Measurements from ENCODE around the gene STK32C. TPM values are rescaled to one million over a fixed set of nuclear protein-coding genes. Genes with fewer than 3 reads are reported as not detected.

The STK32C gene
- total RNA-seq, 8 experiments from 2014 or later = 7.3 to 31.0 (median 22.7) TPM

DNA sequence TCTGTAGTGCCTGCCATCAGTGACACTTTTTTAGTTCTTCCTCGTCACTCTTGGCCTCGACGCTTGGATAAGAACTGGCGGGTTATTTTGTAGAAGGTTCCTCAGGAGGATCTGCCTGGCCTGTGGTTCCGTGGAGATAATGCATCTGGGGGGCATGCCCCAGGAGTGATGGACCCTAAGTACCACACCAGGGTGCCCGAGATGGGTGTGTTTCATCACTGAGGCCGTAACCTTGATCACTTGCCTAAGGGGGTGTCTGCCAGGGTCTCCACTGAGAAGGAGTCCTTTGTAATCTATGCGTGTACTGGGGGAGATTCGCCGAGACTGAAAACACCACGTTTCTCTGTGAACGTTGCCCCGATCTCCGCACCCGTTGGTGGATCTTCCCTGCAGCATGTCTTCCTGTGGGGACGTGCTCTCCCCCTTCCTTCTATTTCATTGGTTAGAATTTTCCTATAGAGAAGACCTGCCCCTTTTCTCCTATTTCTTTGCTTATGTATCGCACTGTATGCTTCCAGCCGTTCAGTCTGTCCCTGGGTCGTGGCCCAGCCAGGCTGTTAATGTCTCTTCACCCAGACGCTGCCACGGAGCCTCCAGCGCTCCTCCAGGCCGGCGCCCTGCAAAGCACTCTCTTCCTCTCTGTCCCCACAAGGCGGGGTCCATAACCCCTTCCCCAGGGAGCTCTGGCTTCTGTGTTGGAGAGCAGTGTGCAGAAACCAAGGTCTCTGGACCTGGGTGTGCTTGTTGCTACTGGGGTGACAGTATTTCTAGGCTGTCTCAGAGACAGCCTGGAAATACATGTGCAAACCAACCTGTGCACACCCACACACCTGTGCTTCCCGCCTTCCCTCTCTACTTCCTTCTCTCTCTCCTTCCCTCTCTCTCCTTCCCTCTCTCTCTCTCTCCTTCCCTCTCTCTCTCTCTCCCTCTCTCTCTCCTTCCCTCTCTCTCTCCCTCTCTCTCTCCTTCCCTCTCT, 135.4 kb downstream of the STK32C start:
- Histone ChIP-seq H3K4me1 (replicated peaks in 1 of 2) (peaks cover 46 to 58% of the 10 kb centered on the region in 2 donors), H3K4me3 (no peak overlapping the region), H3K27ac (peak overlapping the region; percentile 33 to 53)
- in situ Hi-C loops (cut with MboI; ENCODE audit: low pct_unique_long_range_greater_than_20kb in 2 of 9, low sequenced_read_pairs in 9 of 9, unreplicated experiment in 9 of 9) = no loop called here
- 0 to 80% (median 57%) methylated on average over 1 to 17 of the region's 26 CpGs; no CpG with 5 or more reads in 2 of the 10 experiments for WGBS, 10 experiments
- peak in 6 of 8 experiments; percentile 8 to 37 (median 20) for ATAC-seq (replicated peaks in 6 of 8)

DNA sequence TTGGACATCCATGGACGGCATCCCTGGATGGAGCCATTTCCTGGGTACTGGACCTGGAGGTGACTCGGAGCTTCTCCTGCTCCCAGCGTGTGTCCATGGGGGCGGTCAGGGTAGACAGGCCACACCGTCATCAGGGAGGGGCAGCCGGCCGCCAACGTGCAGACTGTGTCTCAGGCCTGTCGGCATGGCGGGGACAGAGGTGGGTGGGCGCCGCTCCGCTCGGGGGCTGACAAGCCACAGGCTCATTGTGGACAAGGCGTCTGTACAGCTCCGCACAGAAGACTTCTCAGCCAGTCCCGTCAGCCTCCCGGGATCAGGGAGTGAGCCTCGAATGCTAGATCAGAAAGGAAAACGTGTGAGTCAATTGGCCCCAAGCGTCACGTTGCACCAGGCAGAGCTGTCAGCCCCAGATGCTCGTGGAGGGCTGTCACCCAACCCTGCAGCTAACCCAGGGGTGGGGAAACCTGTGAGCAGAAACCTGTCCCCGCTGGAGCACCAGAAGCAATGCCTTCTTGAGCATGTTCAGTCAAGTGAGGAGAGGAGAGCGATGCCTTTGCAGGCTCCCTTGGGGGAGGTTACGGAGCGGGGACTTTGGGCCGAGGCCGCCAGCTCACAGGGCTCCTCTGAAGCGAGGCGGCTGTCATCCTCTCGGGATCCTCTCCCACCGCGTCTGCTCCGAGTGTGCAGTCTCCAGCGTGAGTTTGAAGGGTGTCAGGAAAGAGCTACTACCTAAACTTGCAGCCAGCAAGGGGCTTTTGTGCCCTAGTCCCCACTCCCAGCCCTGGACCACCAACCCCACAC, 137.0 kb downstream of the STK32C start:
- Histone ChIP-seq H3K4me1 (replicated peaks in 1 of 2) (peaks cover 30 to 41% of the 10 kb centered on the region in 2 donors), H3K4me3 (no peak overlapping the region), H3K27ac (peak overlapping the region; percentile 15 to 31)
- 40 to 77% (median 57%) methylated on average over 1 to 9 of the region's 36 CpGs; no CpG with 5 or more reads in 7 of the 10 experiments for WGBS, 10 experiments
- ATAC-seq (replicated peaks in 6 of 8) = peak in 2 of 8 experiments; percentile 28 to 36
- in situ Hi-C loops (cut with MboI; ENCODE audit: low pct_unique_long_range_greater_than_20kb in 2 of 9, low sequenced_read_pairs in 9 of 9, unreplicated experiment in 9 of 9) = no loop called here

DNA sequence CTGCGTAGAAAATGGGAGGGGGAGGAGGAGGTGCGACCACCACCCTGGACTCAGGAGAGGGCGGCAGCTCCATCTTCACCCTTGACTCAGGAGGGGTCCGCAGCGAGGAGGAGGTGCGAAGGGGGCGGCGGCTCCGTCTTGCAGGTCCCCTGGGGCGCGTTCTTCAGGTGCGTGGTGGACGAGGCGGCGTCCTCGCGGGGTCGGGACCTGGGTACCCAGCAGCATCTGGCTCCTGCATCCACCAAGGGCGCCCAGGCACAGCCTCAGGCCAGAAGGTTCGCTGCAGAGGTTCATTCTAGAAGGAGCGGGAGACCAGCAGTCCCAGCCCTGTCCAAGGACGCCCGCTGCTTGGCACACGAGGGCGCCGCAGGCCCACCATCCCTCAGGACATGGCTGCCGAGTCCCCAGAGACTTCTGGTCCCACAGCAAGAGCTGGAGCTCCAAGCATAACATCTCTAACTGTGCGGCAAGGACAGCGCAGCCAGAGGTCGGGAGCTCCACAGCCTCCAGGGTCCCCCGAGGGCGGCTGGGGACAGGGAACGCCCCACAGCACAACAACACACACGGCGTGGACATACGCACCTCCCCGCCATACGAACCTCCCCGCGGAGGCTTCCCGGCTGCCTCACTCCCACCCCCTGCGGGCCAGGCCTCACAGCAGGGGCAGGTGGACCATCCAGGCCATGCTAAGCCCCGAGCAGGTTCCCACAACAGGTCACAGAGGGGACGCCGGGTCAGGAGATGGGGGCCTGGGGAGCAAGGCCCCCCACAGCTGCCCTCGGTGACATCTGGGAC, 137.8 kb downstream of the STK32C start:
- no peak overlapping the region for H3K4me3 ChIP-seq
- H3K27ac ChIP-seq = peak overlapping the region; percentile 15 to 31
- peaks cover 23 to 33% of the 10 kb centered on the region in 2 donors for H3K4me1 ChIP-seq (replicated peaks in 1 of 2)
- no peak for ATAC-seq (replicated peaks in 6 of 8)
- WGBS, 10 experiments = 0 to 93% (median 75%) methylated on average over 1 to 18 of the region's 46 CpGs; no CpG with 5 or more reads in 6 of the 10 experiments
- in situ Hi-C loops (cut with MboI; ENCODE audit: low pct_unique_long_range_greater_than_20kb in 2 of 9, low sequenced_read_pairs in 9 of 9, unreplicated experiment in 9 of 9) = no loop called here

GRCh38 chr10:132169031-132169765, 138.6 kb downstream of the STK32C start:
- ATAC-seq (replicated peaks in 6 of 8) = no peak
- Histone ChIP-seq H3K4me1 (replicated peaks in 1 of 2) (peaks cover 25 to 34% of the 10 kb centered on the region in 2 donors), H3K4me3 (no peak overlapping the region), H3K27ac (no peak overlapping the region)
- WGBS, 10 experiments = 90 to 94% methylated on average over 6 to 8 of the region's 42 CpGs; no CpG with 5 or more reads in 8 of the 10 experiments
- in situ Hi-C loops (cut with MboI; ENCODE audit: low pct_unique_long_range_greater_than_20kb in 2 of 9, low sequenced_read_pairs in 9 of 9, unreplicated experiment in 9 of 9) = no loop called here

DNA sequence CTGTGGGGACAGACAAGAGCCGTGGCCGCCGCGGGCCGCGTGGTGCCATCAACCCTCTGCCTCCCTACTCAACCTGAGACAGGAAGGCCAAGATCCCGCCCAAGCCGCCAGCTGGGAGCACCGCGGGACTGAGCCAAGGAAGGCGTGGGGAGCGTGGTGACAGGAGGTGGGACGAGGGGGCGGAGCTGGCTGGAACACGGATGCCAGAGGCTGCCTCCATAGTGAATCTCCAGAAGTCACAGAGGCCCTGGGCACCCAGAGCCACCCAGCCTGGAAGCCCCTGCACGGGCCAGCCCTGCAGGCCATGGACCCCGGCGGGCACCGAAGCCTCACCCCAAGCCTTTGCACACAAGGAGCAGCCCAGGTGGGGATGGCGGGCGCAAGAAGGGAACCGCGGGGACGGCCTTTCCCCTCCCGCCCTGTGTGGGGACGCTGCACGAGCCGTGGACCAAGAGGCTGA, 139.1 kb downstream of the STK32C start:
- peak in 1 of 8 experiments; percentile 7 for ATAC-seq (replicated peaks in 6 of 8)
- Histone ChIP-seq H3K4me3 (no peak overlapping the region), H3K27ac (no peak overlapping the region), H3K4me1 (replicated peaks in 1 of 2) (peaks cover 31 to 36% of the 10 kb centered on the region in 2 donors)
- in situ Hi-C loops (cut with MboI; ENCODE audit: low pct_unique_long_range_greater_than_20kb in 2 of 9, low sequenced_read_pairs in 9 of 9, unreplicated experiment in 9 of 9) = no loop called here
- WGBS, 10 experiments = 27 to 90% (median 79%) methylated on average over 3 to 17 of the region's 28 CpGs; no CpG with 5 or more reads in 7 of the 10 experiments

DNA sequence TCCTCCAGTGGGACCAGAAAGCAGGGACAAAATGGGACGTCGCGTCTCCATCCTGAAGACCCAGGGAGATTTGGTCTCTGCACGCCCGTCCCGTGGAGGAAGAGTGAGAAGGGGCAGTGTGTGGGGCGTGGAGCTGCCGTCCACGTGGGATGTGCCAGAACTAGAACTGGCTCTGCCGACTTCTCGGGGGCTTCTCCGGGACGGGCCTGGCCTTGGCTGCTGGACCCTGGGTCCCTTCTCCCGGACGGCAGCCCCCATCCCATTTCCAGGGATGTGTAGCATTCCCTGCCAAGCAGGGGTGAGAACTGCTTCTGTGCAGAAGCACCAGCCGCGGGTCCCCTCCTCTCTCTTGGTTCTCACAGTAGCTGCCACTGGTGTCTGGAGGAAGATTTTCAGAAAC, 139.8 kb downstream of the STK32C start:
- WGBS, 10 experiments = 20 to 98% (median 71%) methylated on average over 2 to 7 of the region's 17 CpGs; no CpG with 5 or more reads in 6 of the 10 experiments
- Histone ChIP-seq H3K4me3 (no peak overlapping the region), H3K4me1 (replicated peaks in 1 of 2) (peaks cover 37 to 43% of the 10 kb centered on the region in 2 donors), H3K27ac (no peak overlapping the region)
- in situ Hi-C loops (cut with MboI; ENCODE audit: low pct_unique_long_range_greater_than_20kb in 2 of 9, low sequenced_read_pairs in 9 of 9, unreplicated experiment in 9 of 9) = no loop called here
- no peak for ATAC-seq (replicated peaks in 6 of 8)

- WGBS, 10 experiments = 50 to 100% (median 91%) methylated on average over 1 to 9 of the region's 22 CpGs
- Histone ChIP-seq H3K27ac (no peak overlapping the region), H3K4me3 (no peak overlapping the region), H3K4me1 (replicated peaks in 1 of 2) (peaks cover 40 to 45% of the 10 kb centered on the region in 2 donors)
- in situ Hi-C loops (cut with MboI; ENCODE audit: low pct_unique_long_range_greater_than_20kb in 2 of 9, low sequenced_read_pairs in 9 of 9, unreplicated experiment in 9 of 9) = no loop called here
- ATAC-seq (replicated peaks in 6 of 8) = no peak
Observed at GRCh38 chr10:132167041-132167674, 140.6 kb downstream of the STK32C start.

DNA sequence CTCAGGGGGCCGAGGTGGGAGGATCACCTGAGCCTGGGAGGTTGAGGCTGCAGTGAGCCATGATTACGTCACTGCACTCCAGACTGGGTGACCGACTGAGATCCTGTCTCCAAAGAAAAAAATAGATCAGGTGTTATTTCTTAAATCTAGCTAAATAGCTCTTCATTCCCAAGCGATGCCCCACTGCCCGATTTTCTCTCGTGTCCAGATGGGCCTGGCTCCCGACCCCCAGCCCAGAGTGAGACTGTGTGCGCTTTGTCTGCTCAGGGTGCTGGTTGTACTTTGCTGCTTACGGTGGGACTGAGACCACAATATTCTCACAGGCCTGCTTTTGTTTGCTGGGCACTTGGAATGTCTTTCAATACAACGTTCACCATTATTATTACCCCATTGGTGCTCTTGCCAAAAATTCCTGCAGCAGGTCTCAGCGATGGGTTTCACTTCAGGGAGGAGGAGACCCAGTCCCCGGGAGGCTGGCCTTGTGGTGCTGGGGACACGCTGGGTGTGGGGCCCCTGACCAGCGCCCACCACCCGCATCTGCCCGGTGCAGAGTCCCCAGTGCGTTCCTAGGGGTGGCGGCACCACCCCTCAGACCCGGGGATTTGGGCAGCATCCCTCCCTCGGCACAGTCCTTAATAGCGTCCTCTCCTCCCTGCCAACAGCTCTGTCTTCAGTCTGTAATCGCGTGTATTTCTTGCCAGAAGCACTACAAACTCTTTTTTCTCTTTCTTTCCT, 141.4 kb downstream of the STK32C start:
- Histone ChIP-seq H3K4me1 (replicated peaks in 1 of 2) (peaks cover 39 to 42% of the 10 kb centered on the region in 2 donors), H3K27ac (no peak overlapping the region), H3K4me3 (no peak overlapping the region)
- ATAC-seq (replicated peaks in 6 of 8) = no peak
- in situ Hi-C loops (cut with MboI; ENCODE audit: low pct_unique_long_range_greater_than_20kb in 2 of 9, low sequenced_read_pairs in 9 of 9, unreplicated experiment in 9 of 9) = no loop called here
- WGBS, 10 experiments = 33 to 90% (median 85%) methylated on average over 1 to 20 of the region's 23 CpGs; no CpG with 5 or more reads in 1 of the 10 experiments

- WGBS, 10 experiments = 52 to 100% (median 100%) methylated on average over 1 to 3 of the region's 21 CpGs; no CpG with 5 or more reads in 7 of the 10 experiments
- no peak overlapping the region for H3K27ac ChIP-seq
- no peak for ATAC-seq (replicated peaks in 6 of 8)
- H3K4me3 ChIP-seq = no peak overlapping the region
- H3K4me1 ChIP-seq (replicated peaks in 1 of 2) = peaks cover 33 to 39% of the 10 kb centered on the region in 2 donors
- in situ Hi-C loops (cut with MboI; ENCODE audit: low pct_unique_long_range_greater_than_20kb in 2 of 9, low sequenced_read_pairs in 9 of 9, unreplicated experiment in 9 of 9) = no loop called here
Observed at GRCh38 chr10:132165416-132165980, 142.3 kb downstream of the STK32C start.

GRCh38 chr10:132164761-132165278, 142.9 kb downstream of the STK32C start:
- 10 to 71% (median 47%) methylated on average over 2 to 8 of the region's 20 CpGs; no CpG with 5 or more reads in 2 of the 10 experiments for WGBS, 10 experiments
- ATAC-seq (replicated peaks in 6 of 8) = peak in 7 of 8 experiments; percentile 10 to 66 (median 17)
- in situ Hi-C loops (cut with MboI; ENCODE audit: low pct_unique_long_range_greater_than_20kb in 2 of 9, low sequenced_read_pairs in 9 of 9, unreplicated experiment in 9 of 9) = no loop called here
- peaks cover 27 to 34% of the 10 kb centered on the region in 2 donors for H3K4me1 ChIP-seq (replicated peaks in 1 of 2)
- H3K4me3 ChIP-seq = no peak overlapping the region
- no peak overlapping the region for H3K27ac ChIP-seq

Data from motor neuron (in vitro differentiated cells).